ENCODE results near the gene IL34.
"Not testable (repeated sequence)": the region's sequence is repeated elsewhere in the genome, so short reads cannot be mapped to it uniquely, and the experiment has no call there.

The IL34 gene

DNA sequence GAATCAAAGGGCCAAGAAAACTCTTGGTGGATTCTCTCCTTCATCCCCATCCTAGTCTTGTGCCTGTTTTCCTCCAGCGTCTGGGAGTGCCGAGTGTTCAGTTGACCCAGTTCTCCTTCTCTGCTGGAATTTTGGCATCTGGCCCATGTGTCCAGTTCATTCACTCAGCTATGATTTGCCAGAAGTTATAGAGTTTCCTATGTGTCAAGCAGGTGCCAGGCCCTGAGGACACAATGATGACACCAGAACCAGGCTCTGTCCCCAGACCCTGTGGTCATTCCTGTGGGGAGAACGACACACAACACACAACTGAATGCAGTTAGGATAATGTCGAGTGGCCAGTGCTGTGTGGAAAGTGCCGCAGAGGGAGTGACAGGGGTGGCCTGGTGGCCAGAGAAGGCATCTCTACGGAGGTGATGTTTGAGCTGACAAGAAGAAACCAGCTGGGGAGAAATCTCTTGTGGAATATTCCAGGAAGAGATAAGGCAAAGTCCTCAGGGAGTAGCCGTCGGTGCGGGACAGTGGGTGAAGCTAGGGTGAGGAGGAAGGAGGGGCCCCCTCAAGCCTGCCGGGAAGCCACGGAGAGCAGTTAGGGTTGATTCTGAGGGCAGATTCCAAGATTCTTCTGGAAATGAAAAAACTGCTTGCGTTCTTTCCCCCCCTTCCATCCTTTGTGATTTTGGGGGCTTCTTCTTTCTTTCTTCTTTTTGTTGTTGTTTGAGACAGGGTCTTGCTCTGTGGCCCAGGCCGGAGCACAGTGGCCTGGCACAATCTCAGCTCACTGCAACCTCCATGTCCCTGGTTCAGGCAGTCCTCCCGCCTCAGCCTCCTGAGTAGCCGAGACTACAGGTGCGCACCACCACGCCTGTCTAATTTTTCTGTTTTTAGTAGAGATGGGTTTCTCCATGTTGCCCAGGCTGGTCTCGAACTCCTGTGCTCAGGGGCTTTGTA, 35.8 kb upstream of the IL34 start:
- Histone ChIP-seq H3K27me3 (ENCODE audit: control insufficient read depth, insufficient read depth, low read length) (no peaks in the 10 kb centered on the region), H3K4me3 (ENCODE audit: low read depth, low read length) (no peak overlapping the region)

GRCh38 chr16:70611224-70611598, 35.1 kb upstream of the IL34 start:
- Histone ChIP-seq H3K4me1 (ENCODE audit: control insufficient read depth, insufficient read depth, low read length) (no peaks in the 10 kb centered on the region), H3K27me3 (ENCODE audit: control insufficient read depth, insufficient read depth, low read length) (no peaks in the 10 kb centered on the region), H3K4me3 (ENCODE audit: low read depth, low read length) (no peak overlapping the region), H3K9me3 (ENCODE audit: control insufficient read depth, insufficient read depth, low read length) (no peaks in the 10 kb centered on the region), H3K9ac (ENCODE audit: low read depth, low read length) (no peak overlapping the region), H3K36me3 (ENCODE audit: control insufficient read depth, insufficient read depth, low read length) (peaks cover 8% of the 10 kb centered on the region)

More for the DNA sequence above, 35.8 kb upstream of the IL34 start:
- H3K9me3 ChIP-seq (ENCODE audit: control insufficient read depth, insufficient read depth, low read length), result no peaks in the 10 kb centered on the region
- no peak overlapping the region for H3K9ac ChIP-seq (ENCODE audit: low read depth, low read length)
- H3K36me3 ChIP-seq (ENCODE audit: control insufficient read depth, insufficient read depth, low read length), result peaks cover 4% of the 10 kb centered on the region
- H3K4me1 ChIP-seq (ENCODE audit: control insufficient read depth, insufficient read depth, low read length), result no peaks in the 10 kb centered on the region

DNA sequence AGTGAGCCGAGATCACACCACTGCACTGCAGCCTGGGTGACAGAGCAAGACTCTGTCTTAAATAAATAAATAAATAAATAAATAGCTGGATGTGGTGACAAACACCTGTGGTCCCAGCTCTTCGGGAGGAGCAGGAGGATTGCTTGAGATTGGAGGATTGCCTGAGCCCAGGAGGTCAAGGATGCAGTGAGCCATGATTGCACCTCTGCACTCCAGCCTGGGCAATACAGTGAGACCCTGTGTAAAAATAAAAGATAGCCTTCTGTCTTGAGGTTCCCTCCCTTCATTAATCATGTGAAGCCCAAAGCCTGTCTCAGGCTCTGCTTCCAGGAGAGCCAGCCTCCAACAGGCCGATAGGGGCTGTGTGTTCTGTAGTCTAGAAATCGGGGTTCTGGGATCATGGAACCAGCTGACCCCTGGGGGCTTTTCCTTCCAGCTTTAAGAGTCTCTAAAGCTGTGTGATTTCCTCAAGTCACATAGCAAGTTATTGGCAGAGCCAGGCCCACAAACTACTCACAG, 34.5 kb upstream of the IL34 start:
- H3K36me3 ChIP-seq (ENCODE audit: control insufficient read depth, insufficient read depth, low read length), result peaks cover 8% of the 10 kb centered on the region
- no peaks in the 10 kb centered on the region for H3K4me1 ChIP-seq (ENCODE audit: control insufficient read depth, insufficient read depth, low read length)
- no peak overlapping the region for H3K9ac ChIP-seq (ENCODE audit: low read depth, low read length)
- H3K27me3 ChIP-seq (ENCODE audit: control insufficient read depth, insufficient read depth, low read length), result no peaks in the 10 kb centered on the region
- no peak overlapping the region for H3K4me3 ChIP-seq (ENCODE audit: low read depth, low read length)
- H3K9me3 ChIP-seq (ENCODE audit: control insufficient read depth, insufficient read depth, low read length), result no peaks in the 10 kb centered on the region

- Histone ChIP-seq H3K9ac (ENCODE audit: low read depth, low read length) (no peak overlapping the region), H3K27me3 (ENCODE audit: control insufficient read depth, insufficient read depth, low read length) (no peaks in the 10 kb centered on the region), H3K4me1 (ENCODE audit: control insufficient read depth, insufficient read depth, low read length) (no peaks in the 10 kb centered on the region), H3K9me3 (ENCODE audit: control insufficient read depth, insufficient read depth, low read length) (no peaks in the 10 kb centered on the region), H3K36me3 (ENCODE audit: control insufficient read depth, insufficient read depth, low read length) (peaks cover 8% of the 10 kb centered on the region), H3K4me3 (ENCODE audit: low read depth, low read length) (no peak overlapping the region)
Observed at GRCh38 chr16:70612931-70613330, 33.4 kb upstream of the IL34 start.

GRCh38 chr16:70614208-70614951, 32.0 kb upstream of the IL34 start:
- Histone ChIP-seq H3K36me3 (ENCODE audit: control insufficient read depth, insufficient read depth, low read length) (peaks cover 16% of the 10 kb centered on the region), H3K27me3 (ENCODE audit: control insufficient read depth, insufficient read depth, low read length) (no peaks in the 10 kb centered on the region), H3K4me3 (ENCODE audit: low read depth, low read length) (no peak overlapping the region), H3K4me1 (ENCODE audit: control insufficient read depth, insufficient read depth, low read length) (no peaks in the 10 kb centered on the region), H3K9ac (ENCODE audit: low read depth, low read length) (no peak overlapping the region), H3K9me3 (ENCODE audit: control insufficient read depth, insufficient read depth, low read length) (no peaks in the 10 kb centered on the region)

DNA sequence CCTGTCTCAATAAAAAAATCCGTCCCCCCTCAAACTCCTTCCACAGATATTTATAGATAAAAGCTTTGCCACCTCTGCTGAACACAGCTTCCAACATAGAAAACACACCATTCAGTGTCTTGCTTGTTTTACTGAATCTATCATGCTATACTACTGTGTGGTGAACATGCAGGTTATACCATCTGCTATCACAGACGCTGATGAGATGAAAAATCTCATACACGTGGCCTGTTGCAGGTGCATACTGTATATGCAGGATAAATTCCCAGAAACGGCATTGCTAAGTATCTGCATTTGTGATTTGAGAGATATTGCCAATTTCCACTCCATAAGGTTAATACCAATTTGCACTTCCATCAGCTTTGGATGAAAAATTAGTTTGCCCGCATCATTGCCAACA, 30.4 kb upstream of the IL34 start:
- Histone ChIP-seq H3K27me3 (ENCODE audit: control insufficient read depth, insufficient read depth, low read length) (no peaks in the 10 kb centered on the region), H3K9me3 (ENCODE audit: control insufficient read depth, insufficient read depth, low read length) (no peaks in the 10 kb centered on the region), H3K9ac (ENCODE audit: low read depth, low read length) (no peak overlapping the region), H3K4me1 (ENCODE audit: control insufficient read depth, insufficient read depth, low read length) (no peaks in the 10 kb centered on the region), H3K36me3 (ENCODE audit: control insufficient read depth, insufficient read depth, low read length) (peaks cover 16% of the 10 kb centered on the region), H3K4me3 (ENCODE audit: low read depth, low read length) (no peak overlapping the region)

GRCh38 chr16:70621864-70622263, 24.5 kb upstream of the IL34 start:
- not testable (repeated sequence) for H3K27me3 ChIP-seq (ENCODE audit: control insufficient read depth, insufficient read depth, low read length); H3K4me1 ChIP-seq (ENCODE audit: control insufficient read depth, insufficient read depth, low read length); H3K4me3 ChIP-seq (ENCODE audit: low read depth, low read length); H3K36me3 ChIP-seq (ENCODE audit: control insufficient read depth, insufficient read depth, low read length); H3K9ac ChIP-seq (ENCODE audit: low read depth, low read length); H3K9me3 ChIP-seq (ENCODE audit: control insufficient read depth, insufficient read depth, low read length)

DNA sequence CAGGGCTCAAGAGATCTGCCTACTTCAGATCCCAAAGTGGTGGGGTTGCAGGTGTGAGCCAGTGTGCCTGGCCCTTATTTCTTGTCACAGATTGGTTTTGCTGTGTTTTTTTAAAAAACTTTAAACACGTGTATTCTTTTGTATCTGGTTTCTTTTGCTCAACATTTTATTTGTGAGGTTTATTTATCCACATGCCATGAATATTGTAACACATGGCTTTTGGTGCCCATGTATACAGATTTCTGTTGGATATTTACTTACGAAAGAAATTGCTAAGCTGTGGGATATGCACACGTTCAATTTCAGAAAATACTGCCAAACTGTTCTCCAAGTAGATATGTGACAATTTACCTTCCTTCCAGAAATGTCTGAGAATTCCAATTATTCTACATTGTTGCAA, 18.7 kb upstream of the IL34 start:
- Histone ChIP-seq H3K4me1 (ENCODE audit: control insufficient read depth, insufficient read depth, low read length) (peaks cover 6% of the 10 kb centered on the region), H3K9ac (ENCODE audit: low read depth, low read length) (no peak overlapping the region), H3K4me3 (ENCODE audit: low read depth, low read length) (no peak overlapping the region), H3K27me3 (ENCODE audit: control insufficient read depth, insufficient read depth, low read length) (no peaks in the 10 kb centered on the region), H3K36me3 (ENCODE audit: control insufficient read depth, insufficient read depth, low read length) (no peaks in the 10 kb centered on the region), H3K9me3 (ENCODE audit: control insufficient read depth, insufficient read depth, low read length) (no peaks in the 10 kb centered on the region)

DNA sequence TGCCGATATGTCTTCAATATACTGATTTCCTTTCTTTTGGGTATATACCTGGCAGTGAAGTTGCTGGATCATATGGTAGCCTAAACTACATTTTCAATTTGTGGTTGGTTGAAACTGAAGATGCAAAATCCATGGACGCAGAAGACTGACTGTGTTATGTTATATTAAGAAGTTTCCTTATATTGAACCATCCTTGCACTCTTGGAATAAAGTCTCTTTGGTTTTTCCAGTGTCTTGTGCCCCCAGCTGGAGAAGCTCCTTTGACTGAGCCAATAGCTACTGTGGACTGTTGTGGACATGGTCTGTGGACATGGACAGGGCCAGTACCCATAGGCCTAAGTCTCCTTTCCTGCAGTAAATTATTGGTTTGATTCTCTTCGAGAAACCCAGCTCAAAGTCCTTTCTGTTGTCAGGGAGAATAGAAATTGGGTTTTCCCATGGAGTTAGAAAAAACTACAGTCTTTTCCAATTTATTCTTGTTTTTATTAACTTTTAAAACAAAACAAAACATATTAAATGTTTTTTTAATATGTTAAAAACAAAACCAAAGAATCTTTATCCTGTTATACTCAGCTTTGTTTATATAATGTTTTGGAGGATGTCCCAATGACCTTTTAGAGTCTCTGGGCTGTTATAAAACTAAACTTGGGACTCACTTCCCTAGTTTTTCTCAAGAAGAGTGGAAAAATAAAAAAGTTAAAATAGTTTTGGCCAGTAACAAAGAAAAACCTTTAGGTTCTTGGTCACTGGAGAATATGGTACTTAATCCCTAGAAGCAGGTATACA, 15.2 kb upstream of the IL34 start:
- Histone ChIP-seq H3K27me3 (ENCODE audit: control insufficient read depth, insufficient read depth, low read length) (no peaks in the 10 kb centered on the region), H3K9ac (ENCODE audit: low read depth, low read length) (no peak overlapping the region), H3K9me3 (ENCODE audit: control insufficient read depth, insufficient read depth, low read length) (no peaks in the 10 kb centered on the region), H3K36me3 (ENCODE audit: control insufficient read depth, insufficient read depth, low read length) (no peaks in the 10 kb centered on the region), H3K4me3 (ENCODE audit: low read depth, low read length) (no peak overlapping the region), H3K4me1 (ENCODE audit: control insufficient read depth, insufficient read depth, low read length) (peaks cover 4% of the 10 kb centered on the region)

- H3K4me3 ChIP-seq (ENCODE audit: low read depth, low read length), result no peak overlapping the region
- no peaks in the 10 kb centered on the region for H3K36me3 ChIP-seq (ENCODE audit: control insufficient read depth, insufficient read depth, low read length)
- H3K4me1 ChIP-seq (ENCODE audit: control insufficient read depth, insufficient read depth, low read length), result peaks cover 4% of the 10 kb centered on the region
- H3K9ac ChIP-seq (ENCODE audit: low read depth, low read length), result no peak overlapping the region
- no peaks in the 10 kb centered on the region for H3K9me3 ChIP-seq (ENCODE audit: control insufficient read depth, insufficient read depth, low read length)
- H3K27me3 ChIP-seq (ENCODE audit: control insufficient read depth, insufficient read depth, low read length), result no peaks in the 10 kb centered on the region
Observed at GRCh38 chr16:70632273-70632672, 14.1 kb upstream of the IL34 start.

DNA sequence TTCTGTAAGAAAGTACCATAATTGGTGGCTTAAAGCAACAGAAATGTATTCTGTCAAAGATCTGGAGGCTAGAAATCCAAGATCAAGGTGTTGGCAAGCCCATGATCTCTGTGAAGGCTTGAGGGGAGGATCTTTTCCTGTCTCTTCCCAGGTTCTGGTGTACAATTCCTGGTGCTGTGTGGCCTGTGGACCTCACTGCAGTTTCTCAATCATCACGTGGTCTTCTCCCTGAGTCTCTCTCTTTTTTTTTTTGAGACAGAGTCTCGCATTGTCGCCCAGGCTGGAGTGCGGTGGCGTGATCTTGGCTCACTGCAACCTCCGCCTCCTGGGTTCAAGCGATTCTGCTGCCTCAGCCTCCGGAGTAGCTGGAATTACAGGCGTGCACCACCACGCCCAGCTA, 12.7 kb upstream of the IL34 start:
- H3K9ac ChIP-seq (ENCODE audit: low read depth, low read length); H3K27me3 ChIP-seq (ENCODE audit: control insufficient read depth, insufficient read depth, low read length); H3K4me3 ChIP-seq (ENCODE audit: low read depth, low read length); H3K4me1 ChIP-seq (ENCODE audit: control insufficient read depth, insufficient read depth, low read length); H3K36me3 ChIP-seq (ENCODE audit: control insufficient read depth, insufficient read depth, low read length); H3K9me3 ChIP-seq (ENCODE audit: control insufficient read depth, insufficient read depth, low read length): not testable (repeated sequence)

Data from iPS-15b (cell line).